T-helper 22 cell (primary cell): ENCODE results near the gene TTC28.
"Not testable (repeated sequence)": the region's sequence is repeated elsewhere in the genome, so short reads cannot be mapped to it uniquely, and the experiment has no call there.

ENCODE experiments used
- DNase-seq: peaks from one replicate; pipeline ENCODE4 v3.0.0-alpha.2; 2020; ENCODE audit warnings: low read depth

Gene TTC28

GRCh38 chr22:28481725-28482124 lies 197.9 kb downstream of the TTC28 start:
- DNase-seq: no peak

GRCh38 chr22:28480000-28480715 lies 199.5 kb downstream of the TTC28 start:
- no peak for DNase-seq

- DNase-seq: no peak
These were observed 201.1 kb downstream of the TTC28 start for GRCh38 chr22:28478564-28478963.

- no peak for DNase-seq
These were observed 202.1 kb downstream of the TTC28 start for GRCh38 chr22:28477556-28477955.

- DNase-seq: no peak
These were observed 205.3 kb downstream of the TTC28 start for GRCh38 chr22:28474330-28474729.

GRCh38 chr22:28473258-28473657 lies 206.4 kb downstream of the TTC28 start:
- DNase-seq: no peak

- not testable (repeated sequence) for DNase-seq
These were observed 212.6 kb downstream of the TTC28 start for GRCh38 chr22:28467055-28467454.

- DNase-seq: no peak
These were observed 213.2 kb downstream of the TTC28 start for GRCh38 chr22:28466399-28466798.

GRCh38 chr22:28465841-28466240 lies 213.8 kb downstream of the TTC28 start:
- DNase-seq: no peak

- DNase-seq: no peak
These were observed 215.5 kb downstream of the TTC28 start for GRCh38 chr22:28464127-28464526.

GRCh38 chr22:28463408-28463807 lies 216.2 kb downstream of the TTC28 start:
- not testable (repeated sequence) for DNase-seq

- DNase-seq: no peak
These were observed 216.7 kb downstream of the TTC28 start for GRCh38 chr22:28462901-28463300.

GRCh38 chr22:28462041-28462440 lies 217.6 kb downstream of the TTC28 start:
- DNase-seq: no peak

- DNase-seq: no peak
These were observed 225.1 kb downstream of the TTC28 start for GRCh38 chr22:28454431-28455064.

GRCh38 chr22:28450109-28450508 lies 229.5 kb downstream of the TTC28 start:
- no peak for DNase-seq

GRCh38 chr22:28449041-28449440 lies 230.6 kb downstream of the TTC28 start:
- no peak for DNase-seq

- DNase-seq: no peak
These were observed 231.0 kb downstream of the TTC28 start for GRCh38 chr22:28448625-28449024.

- no peak for DNase-seq
These were observed 235.0 kb downstream of the TTC28 start for GRCh38 chr22:28444659-28445058.

- DNase-seq: no peak
These were observed 236.1 kb downstream of the TTC28 start for GRCh38 chr22:28443526-28443876.

- no peak for DNase-seq
These were observed 236.7 kb downstream of the TTC28 start for GRCh38 chr22:28442711-28443525.

- no peak for DNase-seq
These were observed 237.4 kb downstream of the TTC28 start for GRCh38 chr22:28442264-28442710.

GRCh38 chr22:28441720-28442263 lies 237.8 kb downstream of the TTC28 start:
- DNase-seq: no peak
